MM.1S (cell line): Measurements from ENCODE around the gene CAMSAP1.

Experiments used
- EZH2 ChIP-seq: fragments of 300-600 bp; sonication (generic); optimal IDR thresholded peaks from 2 replicates; pipeline ENCODE3; 2017; ENCODE audit warnings: low read depth, mild to moderate bottlenecking, antibody characterized with exemption, low read length, mixed read lengths
- TF ChIP-seq, protein P1 (sequence below): fragments of 300-600 bp; sonication (generic); IDR thresholded peaks from 2 replicates; pipeline ENCODE4 v1.5.1; 2016; ENCODE audit warnings: antibody characterized with exemption, low read length, mixed read lengths

GRCh38 chr9:135877791-135878527 is 29.4 kb downstream of the CAMSAP1 start:
- TF ChIP-seq, protein P1, sequence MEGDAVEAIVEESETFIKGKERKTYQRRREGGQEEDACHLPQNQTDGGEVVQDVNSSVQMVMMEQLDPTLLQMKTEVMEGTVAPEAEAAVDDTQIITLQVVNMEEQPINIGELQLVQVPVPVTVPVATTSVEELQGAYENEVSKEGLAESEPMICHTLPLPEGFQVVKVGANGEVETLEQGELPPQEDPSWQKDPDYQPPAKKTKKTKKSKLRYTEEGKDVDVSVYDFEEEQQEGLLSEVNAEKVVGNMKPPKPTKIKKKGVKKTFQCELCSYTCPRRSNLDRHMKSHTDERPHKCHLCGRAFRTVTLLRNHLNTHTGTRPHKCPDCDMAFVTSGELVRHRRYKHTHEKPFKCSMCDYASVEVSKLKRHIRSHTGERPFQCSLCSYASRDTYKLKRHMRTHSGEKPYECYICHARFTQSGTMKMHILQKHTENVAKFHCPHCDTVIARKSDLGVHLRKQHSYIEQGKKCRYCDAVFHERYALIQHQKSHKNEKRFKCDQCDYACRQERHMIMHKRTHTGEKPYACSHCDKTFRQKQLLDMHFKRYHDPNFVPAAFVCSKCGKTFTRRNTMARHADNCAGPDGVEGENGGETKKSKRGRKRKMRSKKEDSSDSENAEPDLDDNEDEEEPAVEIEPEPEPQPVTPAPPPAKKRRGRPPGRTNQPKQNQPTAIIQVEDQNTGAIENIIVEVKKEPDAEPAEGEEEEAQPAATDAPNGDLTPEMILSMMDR = no peak
- TF ChIP-seq EZH2 = no peak
